GM23248 (cell line): Measurements from ENCODE around the gene FXR2.

ENCODE experiments used
- EZH2 ChIP-seq: fragments of 200-600 bp; sonication (generic); IDR thresholded peaks from 2 replicates; pipeline ENCODE4 v1.6.1; 2018; ENCODE audit warnings: antibody characterized with exemption, mild to moderate bottlenecking; ENCODE audit not compliant: insufficient read depth, poor library complexity, severe bottlenecking
- EZH2phosphoT487 ChIP-seq: fragments of 200-600 bp; sonication (generic); IDR thresholded peaks from 2 replicates; pipeline ENCODE4 v1.6.1; 2018; ENCODE audit warnings: antibody characterized with exemption, moderate library complexity, mild to moderate bottlenecking, low read depth; ENCODE audit not compliant: insufficient read depth

DNA sequence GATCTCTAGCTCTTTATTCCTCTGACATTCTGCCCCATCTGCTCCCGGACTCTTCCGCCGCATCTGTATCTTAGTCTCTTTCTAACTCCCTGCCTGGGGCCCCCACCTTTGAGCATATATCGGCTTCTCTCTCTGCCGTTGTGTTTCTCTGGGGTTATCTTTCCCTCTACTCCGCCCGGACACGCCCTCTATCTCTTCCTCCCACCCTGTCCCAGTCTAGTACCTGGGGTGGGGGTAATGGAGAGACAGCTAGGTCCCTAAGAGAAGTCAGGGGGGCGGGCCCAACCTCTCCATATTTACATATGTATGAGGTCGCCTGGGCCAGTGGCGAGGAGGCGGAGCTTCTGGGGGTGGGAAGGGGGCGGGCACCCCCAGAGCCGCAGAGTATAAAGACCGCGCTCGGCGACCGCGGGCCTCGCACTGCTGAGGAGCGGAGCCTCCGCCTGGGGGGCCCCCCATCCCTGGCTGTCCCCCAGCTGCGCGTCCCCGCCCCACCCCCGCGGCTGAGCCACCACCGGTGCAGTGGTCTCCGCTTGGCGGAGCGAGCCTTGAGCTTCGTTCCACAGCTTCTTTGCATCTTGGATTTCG lies 35.9 kb upstream of the FXR2 start, which contains the start of gene ATP1B2:
- TF ChIP-seq EZH2 (no peak), EZH2phosphoT487 (no peak)
